ENCODE results near the gene DAZAP1.

DNA sequence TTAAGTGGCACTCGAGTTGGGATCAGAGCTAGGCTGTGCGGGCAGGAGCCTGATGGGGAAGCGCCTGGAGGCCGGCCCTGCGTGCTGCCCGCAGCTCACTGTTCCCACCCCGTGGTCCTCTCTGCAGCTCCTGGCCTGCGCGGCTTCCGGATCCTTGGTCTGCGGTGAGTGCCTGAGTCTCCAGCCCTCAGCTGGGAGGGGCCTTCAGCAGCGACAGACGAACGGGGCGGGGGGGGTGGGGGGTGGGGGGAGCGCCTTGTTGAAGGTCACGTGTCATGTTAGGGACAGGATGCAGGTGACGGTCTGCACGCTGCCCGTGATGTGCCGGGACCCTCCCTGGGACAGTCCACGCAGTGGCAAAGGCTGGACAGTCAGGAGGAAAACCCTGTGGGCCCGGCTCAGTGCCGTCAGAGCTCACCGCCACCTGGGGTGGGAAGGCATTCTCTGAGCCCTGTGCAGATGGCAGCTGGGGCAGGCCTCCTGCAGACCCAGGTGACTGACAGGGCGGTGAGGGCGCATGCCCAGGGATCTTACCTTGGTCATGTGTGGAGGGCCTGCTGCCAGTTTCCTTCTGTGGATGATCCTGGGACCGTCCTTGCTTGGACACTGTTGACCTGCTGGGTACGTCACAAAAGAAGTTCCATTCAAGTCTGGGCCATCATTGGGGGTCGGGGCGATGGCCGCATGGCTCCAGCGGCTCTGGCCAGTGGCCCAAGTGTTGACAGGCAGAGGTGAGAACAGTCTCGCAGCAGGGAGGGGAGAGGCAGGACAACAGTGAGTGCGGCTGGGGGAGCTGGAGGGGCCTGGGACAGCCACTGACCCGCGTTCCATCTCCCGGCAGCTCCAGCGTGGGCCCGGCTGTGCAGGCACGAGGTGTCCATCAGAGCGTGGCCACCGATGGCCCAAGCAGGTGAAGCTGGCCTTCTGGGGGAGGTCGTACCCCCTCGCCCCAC, 19.4 kb upstream of the DAZAP1 start:
- no peak for TF ChIP-seq CTCF (conservative IDR thresholded peaks at IDR 0.05)
- TF ChIP-seq EZH2 (IDR thresholded peaks at IDR 0.05; ENCODE audit: low read depth), result no peak

Data from PC-9 (cell line).